ENCODE results near the gene COL20A1.

DNA sequence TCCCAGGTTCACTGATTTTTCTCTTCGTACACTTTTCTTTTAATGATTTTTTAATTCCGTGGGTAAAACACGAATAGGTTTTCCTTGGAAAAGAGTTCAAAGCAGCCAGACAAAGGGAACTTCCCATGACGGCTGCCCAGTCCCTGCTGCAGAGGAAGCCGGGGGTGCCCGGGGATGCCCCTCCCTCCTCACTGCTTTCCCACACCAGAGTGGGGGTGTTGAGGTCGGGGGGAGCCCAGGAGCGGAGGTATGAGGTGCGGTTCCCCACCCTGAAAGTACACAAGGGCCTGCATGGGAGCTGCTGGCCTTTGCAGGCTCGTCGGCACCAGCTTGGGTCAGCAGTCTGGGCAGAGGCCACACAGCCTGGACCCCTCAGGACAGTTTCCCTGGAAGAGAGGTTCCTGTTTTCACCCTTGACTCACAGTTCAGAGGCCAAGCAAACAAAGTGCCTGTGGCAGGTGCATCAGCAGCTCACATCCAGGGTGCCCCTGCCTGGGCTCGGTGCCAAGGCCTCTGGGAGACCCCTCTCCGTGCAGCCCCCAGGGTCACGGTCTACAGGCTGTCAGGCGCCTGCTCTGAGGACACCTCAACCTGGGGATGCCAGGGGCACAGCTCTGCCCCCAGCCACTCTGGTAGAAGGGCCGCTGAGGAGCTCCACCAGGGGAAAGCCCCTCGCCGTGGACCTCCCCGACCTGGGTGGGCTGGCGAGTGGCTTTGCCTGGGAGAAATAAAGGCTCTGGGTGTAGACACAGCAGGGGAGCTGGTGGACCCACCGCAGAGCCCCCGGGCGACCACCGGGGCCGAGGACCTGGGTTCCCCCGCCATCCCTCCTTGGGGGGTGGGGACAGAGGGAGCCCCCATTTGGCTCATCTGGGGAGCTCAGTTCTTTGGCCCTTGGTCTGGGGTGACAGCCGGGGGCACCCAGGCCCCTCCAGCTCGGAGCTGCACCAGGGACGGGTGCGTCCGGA is 83.6 kb downstream of the COL20A1 start:
- TF ChIP-seq, protein P1, sequence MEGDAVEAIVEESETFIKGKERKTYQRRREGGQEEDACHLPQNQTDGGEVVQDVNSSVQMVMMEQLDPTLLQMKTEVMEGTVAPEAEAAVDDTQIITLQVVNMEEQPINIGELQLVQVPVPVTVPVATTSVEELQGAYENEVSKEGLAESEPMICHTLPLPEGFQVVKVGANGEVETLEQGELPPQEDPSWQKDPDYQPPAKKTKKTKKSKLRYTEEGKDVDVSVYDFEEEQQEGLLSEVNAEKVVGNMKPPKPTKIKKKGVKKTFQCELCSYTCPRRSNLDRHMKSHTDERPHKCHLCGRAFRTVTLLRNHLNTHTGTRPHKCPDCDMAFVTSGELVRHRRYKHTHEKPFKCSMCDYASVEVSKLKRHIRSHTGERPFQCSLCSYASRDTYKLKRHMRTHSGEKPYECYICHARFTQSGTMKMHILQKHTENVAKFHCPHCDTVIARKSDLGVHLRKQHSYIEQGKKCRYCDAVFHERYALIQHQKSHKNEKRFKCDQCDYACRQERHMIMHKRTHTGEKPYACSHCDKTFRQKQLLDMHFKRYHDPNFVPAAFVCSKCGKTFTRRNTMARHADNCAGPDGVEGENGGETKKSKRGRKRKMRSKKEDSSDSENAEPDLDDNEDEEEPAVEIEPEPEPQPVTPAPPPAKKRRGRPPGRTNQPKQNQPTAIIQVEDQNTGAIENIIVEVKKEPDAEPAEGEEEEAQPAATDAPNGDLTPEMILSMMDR (IDR thresholded peaks at IDR 0.05), result no peak
- no peak for TF ChIP-seq POLR2A (IDR thresholded peaks at IDR 0.05)

Measured in right lobe of liver (tissue), 4 donors.